ENCODE measurements around the gene APEX1.

APEX1 gene

GRCh38 chr14:20476776-20477175, 21.8 kb downstream of the APEX1 start:
- DNase-seq (ENCODE audit: low read depth) = no peak
- no peak overlapping the region for H3K4me3 ChIP-seq (ENCODE audit: control insufficient read depth, low read depth, low read length)
- TF ChIP-seq, protein P1, sequence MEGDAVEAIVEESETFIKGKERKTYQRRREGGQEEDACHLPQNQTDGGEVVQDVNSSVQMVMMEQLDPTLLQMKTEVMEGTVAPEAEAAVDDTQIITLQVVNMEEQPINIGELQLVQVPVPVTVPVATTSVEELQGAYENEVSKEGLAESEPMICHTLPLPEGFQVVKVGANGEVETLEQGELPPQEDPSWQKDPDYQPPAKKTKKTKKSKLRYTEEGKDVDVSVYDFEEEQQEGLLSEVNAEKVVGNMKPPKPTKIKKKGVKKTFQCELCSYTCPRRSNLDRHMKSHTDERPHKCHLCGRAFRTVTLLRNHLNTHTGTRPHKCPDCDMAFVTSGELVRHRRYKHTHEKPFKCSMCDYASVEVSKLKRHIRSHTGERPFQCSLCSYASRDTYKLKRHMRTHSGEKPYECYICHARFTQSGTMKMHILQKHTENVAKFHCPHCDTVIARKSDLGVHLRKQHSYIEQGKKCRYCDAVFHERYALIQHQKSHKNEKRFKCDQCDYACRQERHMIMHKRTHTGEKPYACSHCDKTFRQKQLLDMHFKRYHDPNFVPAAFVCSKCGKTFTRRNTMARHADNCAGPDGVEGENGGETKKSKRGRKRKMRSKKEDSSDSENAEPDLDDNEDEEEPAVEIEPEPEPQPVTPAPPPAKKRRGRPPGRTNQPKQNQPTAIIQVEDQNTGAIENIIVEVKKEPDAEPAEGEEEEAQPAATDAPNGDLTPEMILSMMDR (conservative IDR thresholded peaks at IDR 0.05; ENCODE audit: control insufficient read depth, insufficient read depth, low read depth, low read length) = no peak

DNA sequence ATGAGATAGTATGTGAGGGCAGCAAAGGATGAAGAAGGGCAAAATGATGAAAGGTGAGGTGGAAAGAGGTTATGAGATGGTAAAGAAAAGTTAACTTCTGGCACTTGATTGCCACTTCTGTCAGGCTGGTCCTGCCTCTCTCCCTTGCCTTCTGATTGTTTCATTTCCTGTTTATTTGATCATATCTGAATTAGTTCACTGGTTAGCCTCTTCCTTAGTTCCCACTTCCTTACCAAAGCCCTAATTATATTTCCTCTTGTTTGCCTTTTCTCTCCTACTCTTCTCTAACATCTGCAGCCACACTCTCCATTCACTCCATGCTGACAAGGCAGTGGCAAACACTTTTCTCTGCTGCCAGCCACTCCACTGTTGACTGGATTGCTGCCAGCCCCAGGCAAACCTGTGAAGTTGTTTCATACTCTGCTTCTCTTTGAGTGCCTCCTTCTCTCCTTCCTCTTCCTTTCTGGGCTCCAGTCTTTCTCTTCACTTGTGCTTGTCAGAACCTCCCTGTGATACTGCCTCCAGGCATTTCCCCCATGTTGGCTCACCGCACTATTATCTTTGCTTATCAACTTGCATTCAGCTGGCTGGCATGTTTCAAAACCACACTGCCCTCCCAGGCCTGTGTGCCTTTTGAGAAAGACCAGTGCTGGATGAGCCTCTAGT, 22.3 kb downstream of the APEX1 start:
- DNase-seq (ENCODE audit: low read depth) = no peak
- no peak overlapping the region for H3K4me3 ChIP-seq (ENCODE audit: control insufficient read depth, low read depth, low read length)
- TF ChIP-seq, protein P1 (conservative IDR thresholded peaks at IDR 0.05; ENCODE audit: control insufficient read depth, insufficient read depth, low read depth, low read length) = no peak

- H3K4me3 ChIP-seq (ENCODE audit: control insufficient read depth, low read depth, low read length) = no peak overlapping the region
- TF ChIP-seq, protein P1 (conservative IDR thresholded peaks at IDR 0.05; ENCODE audit: control insufficient read depth, insufficient read depth, low read depth, low read length) = no peak
- DNase-seq (ENCODE audit: low read depth) = no peak
Observed at GRCh38 chr14:20478894-20479293, 23.9 kb downstream of the APEX1 start.

- DNase-seq (ENCODE audit: low read depth) = no peak
- TF ChIP-seq, protein P1 (conservative IDR thresholded peaks at IDR 0.05; ENCODE audit: control insufficient read depth, insufficient read depth, low read depth, low read length) = no peak
- H3K4me3 ChIP-seq (ENCODE audit: control insufficient read depth, low read depth, low read length) = no peak overlapping the region
Observed at GRCh38 chr14:20482382-20482781, 27.4 kb downstream of the APEX1 start.

DNA sequence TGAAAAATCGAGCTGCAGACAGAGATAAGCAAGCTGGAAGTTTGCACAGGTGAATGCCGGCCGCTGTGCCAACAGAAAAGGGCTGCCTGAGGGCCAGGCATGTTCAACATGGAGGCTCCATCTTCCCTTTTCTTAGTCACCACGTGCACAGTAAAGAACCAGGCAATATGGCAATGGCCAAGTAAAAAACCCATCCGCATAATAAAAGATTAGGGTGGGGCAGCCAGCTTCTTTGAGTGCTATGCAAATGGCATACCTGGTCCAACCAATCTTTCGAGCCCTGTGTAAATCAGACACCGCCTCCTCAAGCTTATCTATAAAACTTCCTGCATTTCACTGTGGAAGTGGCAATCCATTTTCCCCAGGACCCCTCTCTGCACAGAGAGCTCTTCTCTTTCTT, 30.9 kb downstream of the APEX1 start:
- DNase-seq (ENCODE audit: low read depth) = no peak
- H3K4me3 ChIP-seq (ENCODE audit: control insufficient read depth, low read depth, low read length) = no peak overlapping the region
- TF ChIP-seq, protein P1 (conservative IDR thresholded peaks at IDR 0.05; ENCODE audit: control insufficient read depth, insufficient read depth, low read depth, low read length) = no peak

GRCh38 chr14:20486684-20487395, 31.8 kb downstream of the APEX1 start:
- TF ChIP-seq, protein P1 (conservative IDR thresholded peaks at IDR 0.05; ENCODE audit: control insufficient read depth, insufficient read depth, low read depth, low read length) = no peak
- DNase-seq (ENCODE audit: low read depth) = no peak
- H3K4me3 ChIP-seq (ENCODE audit: control insufficient read depth, low read depth, low read length) = no peak overlapping the region

All from fibroblast of mammary gland (primary cell).